Activated T-helper 1 cell treated with Interleukin-2 at 50 U/mL for 16 hours (primary cell): ENCODE results near the gene TUBA1A.
"Not testable (repeated sequence)": the region's sequence is repeated elsewhere in the genome, so short reads cannot be mapped to it uniquely, and the experiment has no call there.

Experiments used
- DNase-seq: peaks from one replicate; pipeline ENCODE4 v3.0.0-alpha.2; 2020; ENCODE audit warnings: low read depth

The TUBA1A gene

DNA sequence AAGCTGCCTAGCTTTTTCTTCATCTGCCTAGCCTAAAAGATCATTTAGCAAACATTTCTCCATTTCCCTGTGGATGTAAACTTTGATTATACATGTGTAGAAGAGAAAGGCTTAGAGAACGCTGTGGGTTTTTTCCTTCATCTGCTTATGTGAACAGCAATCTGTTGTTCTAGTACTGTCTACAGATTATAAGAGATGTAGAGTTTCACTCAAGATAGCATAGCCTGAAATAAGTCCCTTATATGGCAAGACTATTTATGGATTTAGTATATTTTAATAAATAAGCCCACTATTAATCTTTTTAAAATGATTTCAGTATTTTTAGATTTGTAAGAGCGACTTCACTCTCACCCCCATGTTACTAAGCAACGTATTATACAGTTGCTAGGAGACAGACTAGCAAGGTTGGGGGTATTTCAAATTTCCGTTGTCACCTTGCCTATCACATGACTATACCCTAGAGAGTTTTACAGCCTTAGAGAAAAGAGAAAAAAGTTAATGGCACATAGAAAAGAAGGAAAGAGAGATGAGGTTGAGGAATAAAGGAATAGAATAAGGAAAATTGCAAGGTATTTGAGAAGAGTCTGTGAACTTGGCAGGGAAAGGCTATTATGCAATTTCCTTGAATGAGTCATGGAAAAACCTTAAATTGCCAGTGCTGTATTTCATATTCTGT is 12.2 kb upstream of the TUBA1A start:
- DNase-seq, result no peak

DNA sequence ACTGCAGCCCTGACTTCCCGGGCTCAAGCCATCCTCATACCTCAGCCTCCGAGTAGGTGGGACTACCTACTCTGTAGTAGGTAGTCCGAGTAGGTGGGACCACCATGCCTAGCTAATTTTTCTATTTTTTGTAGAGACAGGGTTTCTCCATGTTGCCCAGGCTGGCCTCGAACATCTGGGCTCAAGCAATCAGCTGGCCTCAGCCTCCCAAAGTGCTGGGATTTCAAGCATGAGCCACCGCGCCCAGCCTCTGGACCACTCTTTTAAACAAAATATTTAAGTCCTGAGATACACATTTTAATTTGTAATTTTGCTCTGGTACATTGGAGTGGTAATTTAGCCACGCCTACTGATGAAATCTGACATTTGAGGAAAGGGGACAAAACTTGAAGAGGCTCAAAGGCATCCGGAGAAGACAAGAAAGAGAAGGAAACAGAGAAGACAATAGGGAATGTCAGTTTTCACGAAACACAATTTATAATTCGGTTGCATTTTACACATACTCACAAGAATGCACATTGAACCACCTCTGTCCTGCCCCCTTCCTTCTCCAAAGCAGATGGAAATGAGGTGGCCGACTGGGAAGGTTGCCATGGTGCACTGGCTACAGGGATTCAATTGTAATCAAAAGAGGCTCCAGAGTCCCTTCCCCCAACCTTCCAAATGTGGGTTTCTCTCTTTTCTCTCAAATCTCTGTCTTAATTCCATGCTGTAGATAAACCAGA is 9.7 kb upstream of the TUBA1A start:
- DNase-seq, result no peak

DNA sequence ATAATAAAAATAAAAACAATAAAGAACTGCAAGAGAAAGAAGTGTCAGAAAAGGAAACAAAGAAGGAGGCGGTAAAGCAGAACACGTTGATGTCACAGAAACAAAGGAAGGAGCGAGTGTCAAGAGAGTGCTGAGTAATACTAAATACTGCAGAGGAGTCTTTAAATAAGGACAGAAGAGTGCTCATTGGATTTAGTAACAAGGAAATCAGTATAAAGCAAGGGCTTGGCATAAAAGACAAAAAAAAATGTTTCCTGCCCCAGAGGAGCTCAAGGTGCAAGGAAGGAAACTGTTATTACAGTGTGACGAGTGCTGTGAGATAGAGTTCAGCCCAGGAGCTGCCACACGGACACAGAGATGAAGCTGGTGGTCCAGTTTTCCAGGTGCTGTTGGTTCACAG is 8.4 kb upstream of the TUBA1A start:
- DNase-seq, result no peak

DNA sequence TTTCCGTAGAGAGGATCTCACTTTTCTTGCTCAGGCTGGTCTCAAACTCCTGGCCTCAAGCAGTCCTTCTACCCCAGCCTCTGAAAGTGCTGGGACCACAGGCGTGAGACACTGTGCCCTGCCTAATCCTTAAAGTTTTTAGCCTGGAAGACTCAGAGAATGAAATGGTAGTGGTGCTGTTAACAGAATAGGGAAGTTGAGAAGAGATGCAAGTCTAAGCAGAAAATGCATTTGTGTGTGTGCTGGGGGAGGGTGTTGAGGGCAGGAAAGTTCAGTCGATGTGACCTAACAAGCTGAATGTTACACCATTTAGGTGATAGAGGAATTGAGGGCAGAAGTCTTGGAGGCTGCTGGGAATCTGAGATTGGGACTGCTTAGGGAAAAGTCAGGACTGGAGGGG is 6.9 kb upstream of the TUBA1A start:
- DNase-seq, result no peak

DNA sequence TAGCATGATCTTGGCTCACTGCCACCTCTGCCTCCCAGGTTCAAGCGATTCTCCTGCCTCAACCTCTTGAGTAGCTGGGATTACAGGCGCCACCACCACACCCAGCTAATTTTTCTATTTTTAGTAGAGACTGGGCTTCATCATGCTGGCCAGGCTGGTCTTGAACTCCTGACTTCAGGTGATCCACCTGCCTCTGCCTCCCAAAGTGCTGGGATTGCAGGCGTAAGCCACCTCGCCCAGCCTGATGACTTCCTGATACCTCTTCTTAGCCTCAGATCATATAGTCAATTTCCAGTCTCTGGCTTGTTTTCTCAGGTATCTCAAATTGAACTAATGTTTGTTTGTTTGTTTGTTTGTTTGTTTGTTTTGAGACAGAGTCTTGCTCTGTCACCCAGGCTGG is 4.9 kb upstream of the TUBA1A start:
- DNase-seq, result not testable (repeated sequence)

DNA sequence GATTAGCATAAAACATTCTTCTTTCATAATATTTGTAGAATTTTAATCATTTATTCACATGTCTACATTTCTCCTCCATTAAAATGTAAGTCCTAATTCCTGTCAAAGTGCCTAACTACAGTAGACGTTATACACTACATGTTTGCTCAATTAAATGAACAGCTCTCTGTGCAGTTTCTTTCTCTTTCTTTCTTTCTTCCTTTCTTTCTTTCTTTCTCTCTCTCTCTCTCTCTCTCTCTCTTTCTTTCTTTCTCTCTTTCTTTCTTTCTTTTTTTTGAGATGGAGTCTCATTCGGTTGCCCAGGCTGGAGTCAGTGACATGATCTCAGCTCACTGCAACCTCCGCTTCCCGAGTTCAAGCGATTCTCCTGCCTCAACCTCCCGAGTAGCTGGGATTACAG is 2.6 kb upstream of the TUBA1A start:
- DNase-seq, result not testable (repeated sequence)

DNA sequence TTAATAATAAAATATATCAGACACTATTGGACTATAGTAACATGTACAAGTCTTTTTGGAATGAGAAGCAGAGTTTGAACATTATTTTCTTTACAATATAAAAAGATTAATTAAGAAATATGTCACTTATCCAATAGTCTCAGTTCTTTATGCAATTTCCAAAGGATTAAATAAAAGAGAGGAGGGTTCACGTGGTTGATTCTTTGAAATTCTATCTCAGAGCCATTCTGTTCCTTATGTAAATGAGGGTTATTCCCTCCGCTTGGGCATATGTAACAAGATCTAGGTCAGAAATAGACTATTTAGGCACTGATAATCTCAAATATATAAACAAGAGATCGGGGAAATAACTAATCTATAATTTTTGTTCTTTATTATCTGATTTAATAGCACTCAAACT is 2.1 kb upstream of the TUBA1A start:
- DNase-seq, result no peak

DNA sequence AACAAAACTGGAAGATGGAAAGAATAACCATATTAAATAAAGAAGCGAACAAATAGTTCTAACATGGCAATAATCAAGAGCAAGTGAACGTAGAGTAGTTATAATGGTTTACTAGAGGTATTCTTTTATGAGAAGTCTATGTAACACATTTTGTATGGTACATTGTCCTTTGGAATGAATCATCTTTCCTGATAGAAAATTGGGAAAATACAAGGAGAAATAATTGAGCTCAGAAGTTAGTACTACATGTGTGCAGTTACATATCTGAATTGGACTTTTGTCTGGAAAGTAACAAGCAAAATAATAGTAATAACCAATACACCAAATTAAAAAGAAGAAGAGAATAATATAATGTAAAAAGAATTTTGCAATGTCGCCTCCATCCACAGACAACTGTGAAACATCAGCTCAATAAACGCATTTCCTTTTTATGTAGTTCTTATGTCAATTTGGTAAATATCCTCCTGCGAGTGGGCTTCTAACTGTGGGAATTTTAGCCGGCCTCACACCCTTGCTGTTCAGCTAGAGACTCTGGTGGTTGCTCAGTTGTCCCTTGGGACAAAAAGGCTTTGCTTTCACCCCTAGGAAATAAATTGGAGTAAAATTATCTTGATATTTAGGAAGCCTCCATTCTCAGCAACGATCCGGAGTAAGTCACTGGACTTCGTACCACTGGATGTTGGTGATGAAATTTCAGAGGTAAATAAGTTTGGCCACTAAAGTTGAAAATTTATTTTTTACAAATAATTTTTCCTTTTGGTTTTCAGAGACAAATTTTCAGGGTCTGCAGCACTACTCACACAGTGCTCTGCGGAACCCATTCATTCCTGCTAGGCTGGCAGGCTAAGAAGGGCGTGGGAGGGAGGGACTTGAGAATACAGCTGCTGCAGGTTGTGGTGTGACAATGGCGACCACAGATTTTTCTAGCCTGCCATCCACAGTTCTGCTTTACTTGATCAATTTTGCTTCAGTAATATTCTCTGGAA is 1.1 kb upstream of the TUBA1A start:
- DNase-seq, result no peak

DNA sequence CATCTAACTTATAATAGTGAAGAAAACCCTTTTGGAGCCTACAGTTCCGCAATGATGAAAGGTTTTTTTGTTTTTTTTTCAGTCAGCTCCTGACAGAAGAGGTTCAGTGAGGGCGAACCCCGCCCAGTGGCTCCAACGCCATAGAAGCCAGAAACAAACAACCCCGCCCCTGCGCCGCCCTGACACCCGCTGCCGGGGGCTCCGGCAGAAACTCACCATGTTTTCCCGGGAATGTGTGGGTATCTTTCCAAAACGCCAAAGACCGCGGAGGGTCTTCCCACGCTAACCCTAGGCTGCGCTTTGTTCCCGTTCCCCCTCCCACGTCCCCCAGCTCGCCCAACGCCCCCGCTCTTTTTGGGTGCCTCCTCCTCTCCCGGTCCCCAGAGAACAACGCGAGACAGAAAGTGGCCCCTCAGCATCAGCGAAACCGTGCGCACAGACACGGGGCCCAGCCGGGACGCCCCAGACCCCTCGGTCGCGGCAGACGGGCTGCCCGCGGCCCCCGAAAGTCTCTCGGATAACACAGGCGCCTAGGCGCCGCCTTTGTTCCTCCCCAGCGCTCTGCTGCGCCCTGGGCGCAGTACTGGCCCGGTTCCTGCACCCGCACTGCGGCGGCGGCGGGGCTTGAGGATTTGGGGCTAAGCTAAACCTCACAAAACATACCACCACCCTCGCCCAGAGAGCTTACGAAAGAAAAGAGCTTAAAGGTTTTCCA is 522 bp downstream of the TUBA1A start:
- peak; percentile 64 for DNase-seq

DNA sequence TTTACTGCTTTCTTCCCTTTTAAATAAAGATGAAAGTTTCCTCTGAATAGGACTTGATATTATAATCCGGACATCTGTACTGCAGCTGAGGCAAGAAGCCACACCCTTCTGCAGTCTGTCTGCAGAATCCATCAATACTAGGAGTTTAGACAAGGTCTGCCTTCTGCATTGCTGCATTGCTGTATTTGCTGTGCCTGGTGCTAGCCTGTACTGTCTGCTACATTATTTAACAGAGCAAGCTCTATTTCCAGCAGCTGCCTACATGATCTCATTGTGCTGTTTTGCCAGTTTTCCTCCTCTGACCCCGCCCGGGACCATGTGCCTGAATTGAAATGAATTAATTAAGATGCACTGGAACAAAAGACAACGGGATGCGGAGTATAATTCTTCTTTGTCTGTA is 1.7 kb downstream of the TUBA1A start:
- DNase-seq, result no peak

DNA sequence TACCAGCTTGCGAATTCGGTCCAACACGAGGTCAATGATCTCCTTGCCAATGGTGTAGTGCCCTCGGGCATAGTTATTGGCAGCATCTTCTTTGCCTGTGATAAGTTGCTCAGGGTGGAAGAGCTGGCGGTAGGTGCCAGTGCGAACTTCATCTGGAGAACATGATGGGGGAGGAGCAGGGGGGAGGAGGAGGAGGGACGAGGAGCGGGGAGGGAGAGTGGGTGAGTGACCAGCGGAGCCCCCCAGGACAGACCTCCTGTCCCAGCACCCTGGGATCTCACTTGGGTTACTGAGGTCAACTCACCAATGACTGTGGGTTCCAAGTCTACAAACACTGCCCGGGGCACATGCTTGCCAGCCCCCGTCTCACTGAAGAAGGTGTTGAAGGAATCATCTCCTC is 2.6 kb downstream of the TUBA1A start:
- not testable (repeated sequence) for DNase-seq

DNA sequence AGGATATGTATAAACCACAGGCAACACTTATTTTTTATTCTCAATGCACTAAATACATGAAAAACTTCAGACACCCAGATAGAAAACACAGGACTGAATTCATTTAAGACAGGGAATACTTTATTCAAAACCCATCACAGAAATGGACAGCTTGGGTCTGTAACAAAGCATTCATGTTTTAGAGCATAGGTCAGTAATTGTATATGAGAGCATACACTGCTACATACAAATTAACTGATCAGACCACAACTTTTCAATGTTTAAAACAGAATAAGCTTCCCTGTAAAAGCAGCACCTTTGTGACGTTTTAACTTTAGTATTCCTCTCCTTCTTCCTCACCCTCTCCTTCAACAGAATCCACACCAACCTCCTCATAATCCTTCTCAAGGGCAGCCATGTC is 4.2 kb downstream of the TUBA1A start:
- not testable (repeated sequence) for DNase-seq

DNA sequence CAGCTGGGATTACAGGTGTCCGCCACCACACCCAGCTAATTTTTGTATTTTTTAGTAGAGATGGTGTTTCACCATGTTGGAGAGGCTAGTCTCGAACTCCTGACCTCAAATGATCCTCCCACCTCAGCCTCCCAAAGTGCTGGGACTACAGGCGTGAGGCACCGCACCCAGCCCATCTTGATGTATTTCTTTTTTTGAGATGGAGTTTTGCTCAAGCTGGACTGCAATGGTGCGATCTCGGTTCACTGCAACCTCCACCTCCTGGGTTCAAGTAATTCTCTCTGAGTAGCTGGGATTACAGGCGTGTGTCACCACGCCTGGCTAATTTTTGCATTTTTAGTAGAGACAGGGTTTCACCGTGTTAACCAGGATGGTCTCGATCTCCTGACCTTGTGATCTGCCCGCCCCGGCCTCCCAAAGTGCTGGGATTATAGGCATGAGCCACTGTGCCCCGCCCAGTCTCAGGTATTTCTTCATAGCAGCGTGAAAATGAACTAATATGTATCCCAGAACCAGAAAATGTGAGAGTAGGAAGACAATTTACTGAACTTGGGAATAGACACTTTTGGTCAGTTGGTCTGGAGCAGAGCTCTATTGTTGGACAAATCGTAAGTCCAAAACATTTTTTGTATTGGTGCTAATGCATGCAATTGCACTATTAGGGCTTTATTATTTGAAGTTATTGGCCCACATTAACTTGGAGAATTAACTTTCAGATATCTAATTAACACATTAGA is 5.5 kb downstream of the TUBA1A start:
- DNase-seq, result not testable (repeated sequence)

DNA sequence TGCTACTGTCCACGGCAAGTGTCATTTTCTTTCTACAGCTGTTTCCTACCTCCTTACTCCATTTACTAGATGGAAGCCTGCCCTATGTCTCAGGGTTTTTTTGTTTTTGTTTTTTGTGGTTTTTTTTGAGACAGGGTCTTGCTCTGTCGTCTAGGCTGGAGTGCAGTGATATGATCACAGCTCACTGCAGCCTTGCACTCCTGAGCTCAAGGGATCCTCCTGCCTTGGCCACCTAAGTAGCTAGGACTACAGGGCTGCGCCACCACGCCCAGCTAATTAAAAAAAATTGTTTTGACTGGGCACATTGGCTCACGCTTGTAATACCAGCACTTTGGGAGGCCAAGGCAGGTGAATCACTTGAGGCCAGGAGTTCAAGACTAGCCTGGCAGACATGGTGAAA is 14.7 kb downstream of the TUBA1A start:
- no peak for DNase-seq

DNA sequence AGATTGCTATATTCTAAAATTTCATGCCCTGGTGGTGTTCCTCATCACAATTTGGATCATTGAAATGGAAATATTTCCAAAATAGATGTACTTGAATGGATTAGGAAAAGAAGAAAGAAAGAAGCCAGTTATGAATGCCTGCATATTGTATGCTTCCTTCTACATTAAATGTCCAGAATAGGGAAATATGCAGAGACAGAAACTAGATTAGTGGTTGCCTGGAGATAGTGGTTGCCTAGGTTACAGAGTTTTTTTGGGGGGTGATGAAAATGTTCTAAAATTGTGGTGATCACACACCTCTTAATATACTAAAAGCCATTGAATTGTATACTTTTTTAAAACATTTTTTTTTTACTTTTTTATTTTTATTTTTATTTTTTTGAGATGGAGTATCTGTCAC is 18.0 kb downstream of the TUBA1A start:
- DNase-seq, result no peak

DNA sequence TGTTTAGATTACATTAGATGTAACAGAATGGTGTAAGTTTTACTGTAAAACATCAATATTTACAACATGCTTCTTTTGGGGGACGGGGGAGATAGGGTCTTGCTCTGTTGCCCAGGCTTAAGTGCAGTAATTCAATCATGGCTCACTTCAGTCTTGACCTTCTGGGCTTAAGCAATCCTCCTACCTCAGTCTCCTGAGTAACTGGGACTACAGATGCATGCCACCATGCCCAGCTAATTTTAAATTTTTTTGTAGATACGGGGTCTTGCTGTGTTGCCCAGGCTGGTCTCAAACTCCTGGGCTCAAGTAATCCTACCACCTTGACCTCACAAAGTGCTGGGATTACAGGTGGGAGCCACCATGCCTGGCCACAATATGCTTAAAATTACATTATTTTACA is 23.8 kb downstream of the TUBA1A start:
- DNase-seq, result no peak

DNA sequence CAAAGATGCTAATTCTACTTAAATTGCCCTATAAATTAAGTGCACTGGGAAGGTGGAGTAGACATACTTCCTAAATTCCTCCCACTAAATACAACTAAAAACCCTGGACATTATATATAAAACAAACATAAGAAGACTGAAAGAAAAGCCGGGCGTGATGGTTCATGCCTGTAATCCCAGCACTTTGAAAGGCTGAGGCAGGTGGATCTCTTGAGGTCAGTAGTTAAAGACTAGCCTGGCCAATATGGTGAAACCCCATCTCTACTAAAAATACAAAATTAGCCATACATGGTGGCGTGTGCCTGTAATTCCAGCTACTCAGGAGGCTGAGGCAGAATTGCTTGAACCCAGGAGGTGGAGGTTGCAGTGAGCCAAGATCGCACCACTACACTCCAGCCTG is 27.0 kb downstream of the TUBA1A start:
- not testable (repeated sequence) for DNase-seq

DNA sequence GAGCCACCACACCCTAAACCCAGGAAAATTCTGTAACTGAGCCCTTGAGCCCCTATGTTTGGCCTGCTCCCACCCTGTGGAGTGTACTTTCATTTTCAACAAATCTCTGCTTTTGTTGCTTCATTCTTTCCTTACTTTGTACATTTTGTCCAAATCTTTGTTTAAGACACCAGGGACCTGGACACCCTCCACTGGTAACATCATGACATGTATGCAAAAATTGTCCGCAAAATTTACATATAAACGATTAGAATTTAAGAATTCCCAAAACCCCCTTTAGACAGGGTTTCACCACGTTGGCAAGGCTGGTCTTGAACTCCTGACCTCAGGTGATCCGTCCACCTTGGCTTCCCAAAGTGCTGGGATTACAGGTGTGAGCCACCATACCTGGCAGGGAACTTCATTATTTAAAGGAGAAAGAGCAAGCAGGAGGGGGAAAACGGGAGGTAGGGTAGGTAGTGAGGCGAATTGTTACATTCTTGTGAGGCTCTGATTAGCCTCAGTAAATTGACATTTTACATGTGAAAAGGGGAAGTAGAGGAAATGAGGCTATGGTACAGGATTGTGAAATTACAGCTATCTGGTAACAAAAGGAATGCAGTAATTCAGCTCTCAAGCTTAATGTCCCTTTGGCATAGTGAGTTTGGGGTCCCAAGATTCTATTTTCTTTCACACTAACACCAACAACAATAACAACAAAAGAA is 27.6 kb downstream of the TUBA1A start:
- no peak for DNase-seq

DNA sequence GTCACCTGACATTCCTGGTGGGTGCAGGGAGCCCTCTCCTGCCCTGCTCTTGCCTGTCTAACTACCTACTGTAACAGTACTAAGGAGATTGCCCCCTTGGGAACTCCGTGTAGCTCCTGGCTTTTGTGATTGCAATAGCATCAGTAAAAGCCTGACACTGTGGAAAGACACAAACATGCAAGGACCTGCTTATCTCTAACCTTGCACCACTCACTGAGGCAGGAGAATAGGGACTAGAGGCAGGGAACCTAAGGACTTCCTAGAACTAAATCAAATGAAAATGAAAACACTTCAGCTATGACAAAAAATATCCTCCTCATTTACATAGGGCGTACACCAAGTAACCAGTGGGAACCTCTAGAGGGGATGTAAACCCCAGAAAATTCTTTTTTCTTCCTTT is 28.5 kb downstream of the TUBA1A start:
- DNase-seq, result no peak

DNA sequence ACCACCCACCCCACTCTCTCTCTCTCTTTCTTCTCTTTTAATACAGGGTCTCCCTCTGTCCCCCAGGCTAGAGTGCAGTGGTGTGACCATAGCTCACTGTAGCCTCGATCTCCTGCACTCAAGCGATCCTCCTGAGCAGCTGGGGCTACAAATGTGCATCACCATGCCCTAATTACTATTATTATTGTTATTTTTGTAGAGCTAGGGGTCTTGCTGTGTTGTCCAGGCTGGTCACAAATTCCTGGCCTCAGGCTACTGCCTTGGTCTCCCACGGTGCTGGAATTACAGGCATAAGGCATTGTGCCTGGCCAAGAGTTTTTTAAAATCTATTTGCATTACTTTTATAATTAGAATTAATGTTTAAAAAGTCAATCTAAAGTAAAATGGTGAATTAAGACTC is 34.7 kb downstream of the TUBA1A start:
- DNase-seq, result no peak

DNA sequence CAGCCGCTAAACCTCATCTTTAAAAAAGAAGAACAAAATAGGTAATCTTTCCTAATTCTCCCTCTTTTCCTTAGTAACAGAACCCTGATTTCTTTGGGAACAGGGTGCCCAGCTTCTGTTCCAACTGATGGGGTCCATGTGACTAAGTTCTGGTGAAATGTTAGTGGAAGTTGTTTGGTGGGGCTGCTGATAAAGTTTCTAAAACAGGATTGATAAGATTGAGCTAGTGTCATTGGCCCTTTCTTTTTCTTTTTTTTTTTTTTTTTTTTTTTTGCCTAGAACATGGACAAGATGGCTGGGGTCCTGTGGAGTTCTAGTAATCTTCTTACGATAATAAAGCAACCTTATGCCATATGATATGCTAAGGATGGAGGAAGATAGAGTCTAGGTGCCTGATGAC is 41.5 kb downstream of the TUBA1A start:
- no peak for DNase-seq
